Measurements from ENCODE around the gene IRF9.

DNA sequence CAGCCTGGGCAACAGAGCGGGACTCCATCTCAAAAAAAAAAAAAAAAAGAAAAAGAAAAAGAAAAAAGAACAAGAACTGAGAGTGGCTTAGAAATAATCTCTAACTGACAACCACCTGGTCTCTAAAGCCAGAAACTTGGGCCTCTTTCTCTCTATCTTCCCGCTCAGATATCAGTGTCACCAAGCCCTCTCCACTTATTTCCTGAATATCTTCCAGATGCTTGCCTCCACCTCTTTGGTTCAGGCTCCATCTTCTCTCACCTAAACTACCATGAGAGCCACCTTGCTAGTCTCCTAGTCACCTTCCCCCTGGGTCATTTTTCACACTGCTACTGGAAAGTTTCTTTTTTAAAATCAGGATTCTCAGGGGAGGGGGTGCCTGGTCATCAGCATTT is 36.0 kb downstream of the IRF9 start:
- TF ChIP-seq CTCF (conservative IDR thresholded peaks at IDR 0.05; ENCODE audit: low read length), result no peak
- TF ChIP-seq EZH2phosphoT487 (IDR thresholded peaks at IDR 0.05; ENCODE audit: borderline replicate concordance, low read depth, low read length), result no peak

Measured in OCI-LY7 (cell line).